ENCODE measurements around the gene MBD6. TPM values are rescaled to one million over a fixed set of nuclear protein-coding genes. Genes with fewer than 3 reads are reported as not detected.

MBD6 gene
- total and polyA plus RNA-seq, 2 donors: 5.6 to 60.5 TPM

DNA sequence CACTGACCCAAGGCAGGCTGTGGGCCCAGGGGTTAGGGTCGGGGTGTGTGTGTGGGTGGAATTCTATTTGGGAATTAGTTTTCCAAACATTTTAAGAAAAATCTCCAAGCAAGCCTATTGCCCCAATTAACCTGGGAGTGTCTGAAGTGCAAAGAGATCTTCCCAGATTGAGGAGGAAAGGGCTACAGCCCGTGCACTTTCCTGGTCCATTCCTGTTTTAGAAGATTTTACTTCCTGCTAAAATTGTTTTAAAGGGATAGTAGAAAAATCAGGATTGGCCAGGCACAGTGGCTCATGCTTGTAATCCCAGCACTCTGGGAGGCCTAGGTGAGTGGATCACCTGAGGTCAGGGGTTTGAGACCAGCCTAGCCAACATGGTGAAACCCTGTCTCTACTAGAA is 19.1 kb downstream of the MBD6 start:
- Histone ChIP-seq H3K4me1 (ENCODE audit: control insufficient read depth in 2 of 2, insufficient read depth in 2 of 2, low read length in 2 of 2) (peaks cover 9 to 11% of the 10 kb centered on the region in 2 donors), H3K27ac (ENCODE audit: low read depth in 1 of 2, low read length in 1 of 2) (no peak overlapping the region), H3K4me3 (ENCODE audit: low read length in 2 of 2) (no peak overlapping the region), H3K36me3 (ENCODE audit: control insufficient read depth in 2 of 2, insufficient read depth in 2 of 2, low read length in 1 of 2) (peaks cover 19 to 25% of the 10 kb centered on the region in 2 donors), H3K9me3 (ENCODE audit: control insufficient read depth in 2 of 2, insufficient read depth in 1 of 2, low read length in 1 of 2) (peaks cover 0 to 2% of the 10 kb centered on the region in 2 donors), H3K27me3 (ENCODE audit: control insufficient read depth in 2 of 2, insufficient read depth in 1 of 2, low read length in 1 of 2) (no peaks in the 10 kb centered on the region)
- no peak for DNase-seq (ENCODE audit: low read depth in 6 of 9, low spot score in 9 of 9)
- 96% methylated on average over 2 of the region's 2 CpGs for WGBS

DNA sequence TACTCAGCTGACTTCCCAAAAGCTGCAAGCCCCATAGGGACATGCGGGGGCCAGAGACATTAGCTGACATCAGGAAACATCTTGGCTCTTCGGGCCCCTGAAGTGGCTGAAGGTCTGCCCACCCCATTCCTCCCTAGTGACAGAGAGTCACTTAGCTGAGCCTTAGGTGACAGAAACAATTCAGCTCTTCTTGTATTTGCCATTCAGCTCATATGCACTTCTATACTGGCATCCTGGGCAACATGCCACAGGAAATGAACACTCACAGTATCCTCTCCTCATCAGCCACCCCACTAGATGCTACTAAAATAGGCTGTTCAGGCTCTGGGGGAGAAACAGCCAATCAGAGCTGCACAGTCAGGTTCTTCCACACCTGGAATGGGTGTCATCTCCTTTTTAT is 21.0 kb downstream of the MBD6 start:
- Histone ChIP-seq H3K27me3 (ENCODE audit: control insufficient read depth in 2 of 2, insufficient read depth in 1 of 2, low read length in 1 of 2) (peaks cover 6 to 13% of the 10 kb centered on the region in 2 donors), H3K4me1 (ENCODE audit: control insufficient read depth in 2 of 2, insufficient read depth in 2 of 2, low read length in 2 of 2) (peaks cover 9 to 14% of the 10 kb centered on the region in 2 donors), H3K36me3 (ENCODE audit: control insufficient read depth in 2 of 2, insufficient read depth in 2 of 2, low read length in 1 of 2) (peaks cover 9 to 19% of the 10 kb centered on the region in 2 donors), H3K4me3 (ENCODE audit: low read length in 2 of 2) (no peak overlapping the region), H3K9me3 (ENCODE audit: control insufficient read depth in 2 of 2, insufficient read depth in 1 of 2, low read length in 1 of 2) (peaks cover 0 to 5% of the 10 kb centered on the region in 2 donors), H3K27ac (ENCODE audit: low read depth in 1 of 2, low read length in 1 of 2) (no peak overlapping the region)
- 57% methylated on average over 2 of the region's 2 CpGs for WGBS
- no peak for DNase-seq (ENCODE audit: low read depth in 6 of 9, low spot score in 9 of 9)

DNA sequence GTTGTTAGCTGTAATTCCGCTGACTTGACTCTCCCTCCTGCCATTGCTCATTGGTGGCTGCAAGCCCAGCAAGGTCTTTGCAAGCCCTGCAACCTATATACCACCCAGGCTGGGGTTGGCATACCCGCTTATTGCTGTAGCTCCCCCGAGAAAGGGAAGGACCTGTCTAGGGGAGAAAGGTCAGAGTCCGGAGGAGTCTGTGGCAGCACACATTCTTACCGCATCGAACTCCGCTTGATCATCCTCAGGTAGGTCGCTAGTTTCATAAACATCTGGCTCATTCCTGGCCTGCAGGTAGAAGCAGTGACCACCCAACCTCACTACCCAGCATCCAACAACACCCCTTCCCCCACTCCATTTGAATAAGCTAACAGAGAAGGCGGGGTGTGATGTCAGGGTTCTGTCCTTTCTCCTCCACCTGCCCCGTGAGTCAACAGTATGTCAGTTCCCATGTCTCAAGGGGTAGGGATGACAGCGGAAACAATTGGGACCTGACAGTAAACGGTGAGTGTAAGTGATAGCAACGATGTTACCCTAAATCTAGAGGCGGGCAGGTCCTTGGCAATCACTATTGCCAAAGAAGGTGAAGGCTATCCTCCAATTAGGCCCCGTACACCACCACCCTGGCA is 23.3 kb downstream of the MBD6 start:
- H3K4me1 ChIP-seq (ENCODE audit: control insufficient read depth in 2 of 2, insufficient read depth in 2 of 2, low read length in 2 of 2): peaks cover 12 to 23% of the 10 kb centered on the region in 2 donors
- peaks cover 21 to 37% of the 10 kb centered on the region in 2 donors for H3K27me3 ChIP-seq (ENCODE audit: control insufficient read depth in 2 of 2, insufficient read depth in 1 of 2, low read length in 1 of 2)
- no peak for DNase-seq (ENCODE audit: low read depth in 6 of 9, low spot score in 9 of 9)
- peaks cover 5 to 10% of the 10 kb centered on the region in 2 donors for H3K36me3 ChIP-seq (ENCODE audit: control insufficient read depth in 2 of 2, insufficient read depth in 2 of 2, low read length in 1 of 2)
- peaks cover 0 to 5% of the 10 kb centered on the region in 2 donors for H3K9me3 ChIP-seq (ENCODE audit: control insufficient read depth in 2 of 2, insufficient read depth in 1 of 2, low read length in 1 of 2)
- WGBS: 87% methylated on average over 15 of the region's 15 CpGs
- H3K4me3 ChIP-seq (ENCODE audit: low read length in 2 of 2): peak overlapping the region; percentile 95 to 97
- no peak overlapping the region for H3K27ac ChIP-seq (ENCODE audit: low read depth in 1 of 2, low read length in 1 of 2)

DNA sequence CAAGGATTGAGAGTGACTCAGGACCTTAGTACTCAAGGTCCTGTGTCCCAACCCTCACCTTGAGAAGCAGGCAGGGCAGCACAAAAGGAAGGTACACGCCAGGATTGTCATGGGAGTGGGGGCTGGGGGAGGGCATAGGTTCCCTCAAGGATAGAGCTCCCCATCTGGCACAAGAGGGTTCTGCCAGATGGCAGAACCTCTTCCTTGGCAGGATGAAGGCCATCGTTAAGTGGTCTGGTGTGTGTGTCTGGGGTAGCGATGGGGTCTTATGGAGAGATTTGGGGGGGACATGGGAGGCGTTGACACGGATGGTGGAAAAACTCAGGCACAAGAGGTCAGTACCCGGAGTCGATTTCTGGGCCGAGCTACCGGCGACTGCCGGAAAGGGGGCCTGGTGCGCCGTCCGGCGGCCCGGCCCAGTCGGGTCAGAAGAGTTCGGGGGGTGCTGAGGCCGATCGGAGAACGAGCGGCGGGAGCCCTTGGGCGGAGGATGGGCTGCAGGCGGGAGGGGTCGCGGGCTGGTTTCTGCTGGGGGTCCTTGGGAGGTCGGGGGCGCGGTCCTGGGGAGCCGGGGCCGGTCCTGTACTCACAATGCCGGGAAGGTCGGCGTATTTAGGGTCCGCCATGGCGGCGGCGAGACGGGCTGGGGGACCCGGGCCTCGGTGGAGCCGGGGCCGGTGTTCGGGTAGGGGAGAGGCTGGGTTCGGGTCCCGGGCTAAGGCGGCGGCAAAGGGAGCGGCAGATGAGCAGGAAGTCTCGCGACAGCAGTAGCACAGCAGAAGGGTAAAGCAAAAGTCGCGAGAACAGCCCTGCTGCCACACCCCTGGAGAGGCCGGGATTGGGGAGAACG is 24.0 kb downstream of the MBD6 start, which contains the start of gene DCTN2:
Gene DCTN2 (minus strand): TSS at position 755 of the 850 bp plus-strand sequence. CDS start 129 bp downstream, at position 626.
- peak within 1 kb of the TSS; percentile 95 to 97 for H3K4me3 ChIP-seq (ENCODE audit: low read length in 2 of 2)
- peaks cover 21 to 44% of the 10 kb centered on the region in 2 donors for H3K27me3 ChIP-seq (ENCODE audit: control insufficient read depth in 2 of 2, insufficient read depth in 1 of 2, low read length in 1 of 2)
- peaks cover 0 to 5% of the 10 kb centered on the region in 2 donors for H3K9me3 ChIP-seq (ENCODE audit: control insufficient read depth in 2 of 2, insufficient read depth in 1 of 2, low read length in 1 of 2)
- H3K4me1 ChIP-seq (ENCODE audit: control insufficient read depth in 2 of 2, insufficient read depth in 2 of 2, low read length in 2 of 2): peaks cover 12 to 23% of the 10 kb centered on the region in 2 donors
- peak within 1 kb of the TSS in 1 of 2 donors; percentile 68 for H3K27ac ChIP-seq (ENCODE audit: low read depth in 1 of 2, low read length in 1 of 2)
- H3K36me3 ChIP-seq (ENCODE audit: control insufficient read depth in 2 of 2, insufficient read depth in 2 of 2, low read length in 1 of 2): peaks cover under 1 to 2% of the 10 kb centered on the region in 2 donors
- peak; percentile 88 to 97 (median 91) for DNase-seq (ENCODE audit: low read depth in 6 of 9, low spot score in 9 of 9)
- WGBS: 1% methylated on average over 56 of the region's 56 CpGs

DNA sequence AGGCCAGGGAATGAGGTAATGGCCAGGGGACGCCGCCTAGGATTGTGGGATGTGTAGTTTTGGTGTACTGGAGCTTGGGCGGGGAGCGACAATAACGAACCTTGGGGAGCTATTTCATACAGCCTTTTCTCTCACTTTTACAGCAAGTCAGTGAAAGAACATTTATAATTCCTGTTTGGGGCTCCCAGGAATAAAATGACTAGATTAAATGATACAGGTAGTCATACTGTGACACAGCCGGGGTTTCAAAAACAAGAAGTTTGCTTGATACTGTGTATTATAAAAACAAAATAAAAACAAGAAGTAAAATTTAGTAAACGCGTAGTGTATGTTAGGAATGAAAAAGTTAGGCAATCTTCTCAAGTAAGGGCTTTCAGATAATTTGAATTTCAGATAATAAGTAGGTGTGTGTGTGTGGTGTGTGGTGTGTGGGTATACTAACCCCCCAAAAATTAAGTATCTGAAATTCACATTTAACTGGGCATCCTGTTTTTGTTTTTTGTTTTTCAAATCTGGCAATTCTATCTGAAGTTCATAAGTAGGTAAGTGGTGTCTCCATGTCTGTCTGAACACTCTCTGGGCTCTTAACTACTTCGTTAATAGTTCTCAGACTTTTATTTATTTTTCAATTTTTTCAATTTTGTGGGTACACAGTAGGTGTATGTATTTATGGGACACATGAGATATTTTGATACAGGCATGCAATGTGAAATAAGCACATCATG is 24.8 kb downstream of the MBD6 start:
- Histone ChIP-seq H3K4me1 (ENCODE audit: control insufficient read depth in 2 of 2, insufficient read depth in 2 of 2, low read length in 2 of 2) (peaks cover 12 to 23% of the 10 kb centered on the region in 2 donors), H3K36me3 (ENCODE audit: control insufficient read depth in 2 of 2, insufficient read depth in 2 of 2, low read length in 1 of 2) (no peaks in the 10 kb centered on the region), H3K27me3 (ENCODE audit: control insufficient read depth in 2 of 2, insufficient read depth in 1 of 2, low read length in 1 of 2) (peaks cover 21 to 52% of the 10 kb centered on the region in 2 donors), H3K4me3 (ENCODE audit: low read length in 2 of 2) (peak overlapping the region; percentile 95 to 97), H3K9me3 (ENCODE audit: control insufficient read depth in 2 of 2, insufficient read depth in 1 of 2, low read length in 1 of 2) (peaks cover 0 to 5% of the 10 kb centered on the region in 2 donors), H3K27ac (ENCODE audit: low read depth in 1 of 2, low read length in 1 of 2) (no peak overlapping the region)
- WGBS: 20% methylated on average over 9 of the region's 9 CpGs
- DNase-seq (ENCODE audit: low read depth in 6 of 9, low spot score in 9 of 9): no peak

DNA sequence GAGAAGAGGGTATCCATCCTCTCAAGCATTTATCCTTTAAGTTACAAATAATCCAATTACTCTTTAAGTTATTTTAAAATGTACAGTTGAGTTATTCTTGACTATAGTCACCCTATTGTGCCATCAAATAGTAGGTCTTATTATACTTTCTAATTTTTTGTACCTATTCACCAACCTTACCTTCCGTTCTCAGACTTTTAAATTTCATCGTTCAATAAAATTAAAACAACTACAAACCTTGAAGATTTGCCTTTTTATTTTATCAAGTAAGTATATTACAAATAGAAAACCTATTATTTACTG is 25.3 kb downstream of the MBD6 start:
- no peak for DNase-seq (ENCODE audit: low read depth in 6 of 9, low spot score in 9 of 9)
- Histone ChIP-seq H3K4me1 (ENCODE audit: control insufficient read depth in 2 of 2, insufficient read depth in 2 of 2, low read length in 2 of 2) (peaks cover 12 to 23% of the 10 kb centered on the region in 2 donors), H3K4me3 (ENCODE audit: low read length in 2 of 2) (no peak overlapping the region), H3K27ac (ENCODE audit: low read depth in 1 of 2, low read length in 1 of 2) (no peak overlapping the region), H3K9me3 (ENCODE audit: control insufficient read depth in 2 of 2, insufficient read depth in 1 of 2, low read length in 1 of 2) (peaks cover 0 to 5% of the 10 kb centered on the region in 2 donors), H3K27me3 (ENCODE audit: control insufficient read depth in 2 of 2, insufficient read depth in 1 of 2, low read length in 1 of 2) (peaks cover 21 to 57% of the 10 kb centered on the region in 2 donors), H3K36me3 (ENCODE audit: control insufficient read depth in 2 of 2, insufficient read depth in 2 of 2, low read length in 1 of 2) (no peaks in the 10 kb centered on the region)
- WGBS: 94% methylated on average over 2 of the region's 2 CpGs

DNA sequence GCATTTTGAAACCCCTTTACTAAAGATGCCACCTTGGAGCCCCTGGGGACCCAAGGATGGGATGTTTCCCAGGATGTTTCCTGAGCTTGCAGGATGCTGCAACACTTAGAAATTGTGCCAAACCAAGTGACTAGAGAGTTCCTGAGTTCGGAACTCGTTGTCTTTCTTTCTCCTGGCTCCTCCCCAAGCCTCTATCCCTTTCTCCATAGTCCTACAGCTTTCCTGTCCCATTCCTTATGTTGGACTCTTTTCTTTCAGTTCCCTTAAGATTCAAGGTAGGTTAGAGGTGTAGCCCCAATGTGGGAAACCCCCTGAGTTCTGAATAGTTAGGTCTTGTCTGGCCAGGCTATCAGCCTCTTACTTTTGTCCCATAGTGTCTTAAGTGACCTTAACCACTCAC is 25.9 kb downstream of the MBD6 start:
- H3K4me1 ChIP-seq (ENCODE audit: control insufficient read depth in 2 of 2, insufficient read depth in 2 of 2, low read length in 2 of 2): peaks cover 12 to 23% of the 10 kb centered on the region in 2 donors
- H3K27ac ChIP-seq (ENCODE audit: low read depth in 1 of 2, low read length in 1 of 2): no peak overlapping the region
- H3K27me3 ChIP-seq (ENCODE audit: control insufficient read depth in 2 of 2, insufficient read depth in 1 of 2, low read length in 1 of 2): peaks cover 21 to 62% of the 10 kb centered on the region in 2 donors
- 75% methylated on average over 2 of the region's 2 CpGs for WGBS
- no peak for DNase-seq (ENCODE audit: low read depth in 6 of 9, low spot score in 9 of 9)
- no peak overlapping the region for H3K4me3 ChIP-seq (ENCODE audit: low read length in 2 of 2)
- peaks cover 0 to 5% of the 10 kb centered on the region in 2 donors for H3K9me3 ChIP-seq (ENCODE audit: control insufficient read depth in 2 of 2, insufficient read depth in 1 of 2, low read length in 1 of 2)
- no peaks in the 10 kb centered on the region for H3K36me3 ChIP-seq (ENCODE audit: control insufficient read depth in 2 of 2, insufficient read depth in 2 of 2, low read length in 1 of 2)

DNA sequence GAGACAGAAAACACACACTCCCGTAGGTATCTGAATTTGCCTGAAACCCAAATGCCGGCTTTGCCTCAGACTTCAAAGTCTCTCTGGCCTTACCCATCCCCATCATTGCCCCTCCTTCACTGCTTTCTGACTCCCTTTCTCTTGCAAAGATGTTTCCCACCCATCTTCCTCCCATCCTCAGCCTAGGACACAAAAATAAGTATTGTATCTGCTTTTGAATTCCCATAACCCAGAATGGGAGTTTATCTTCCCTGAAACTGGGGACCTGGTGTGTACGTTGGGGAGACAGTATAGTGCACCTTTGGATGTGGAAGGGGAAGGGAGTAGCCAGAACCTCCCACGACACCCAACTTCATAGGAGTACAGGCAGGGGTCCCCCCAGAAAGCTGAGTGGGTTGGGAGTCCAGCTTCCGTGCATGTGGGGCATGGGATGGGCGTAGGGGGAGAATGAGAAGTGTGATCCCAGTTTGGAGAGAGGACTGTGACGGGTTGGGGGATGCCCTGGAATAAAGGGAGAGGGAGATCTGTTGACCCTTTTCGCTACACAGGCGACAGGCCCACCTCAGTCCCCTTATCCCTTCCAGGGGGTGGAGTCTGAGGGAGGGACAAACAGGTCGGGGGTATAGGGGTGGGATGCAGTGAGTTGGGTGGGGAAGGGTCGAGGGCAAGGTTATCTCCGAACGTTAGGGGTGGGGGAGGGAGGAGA is 26.7 kb downstream of the MBD6 start:
- H3K27me3 ChIP-seq (ENCODE audit: control insufficient read depth in 2 of 2, insufficient read depth in 1 of 2, low read length in 1 of 2): peaks cover 21 to 69% of the 10 kb centered on the region in 2 donors
- H3K9me3 ChIP-seq (ENCODE audit: control insufficient read depth in 2 of 2, insufficient read depth in 1 of 2, low read length in 1 of 2): peaks cover 0 to 5% of the 10 kb centered on the region in 2 donors
- H3K27ac ChIP-seq (ENCODE audit: low read depth in 1 of 2, low read length in 1 of 2): no peak overlapping the region
- 47% methylated on average over 13 of the region's 13 CpGs for WGBS
- no peak for DNase-seq (ENCODE audit: low read depth in 6 of 9, low spot score in 9 of 9)
- no peaks in the 10 kb centered on the region for H3K36me3 ChIP-seq (ENCODE audit: control insufficient read depth in 2 of 2, insufficient read depth in 2 of 2, low read length in 1 of 2)
- H3K4me3 ChIP-seq (ENCODE audit: low read length in 2 of 2): peak overlapping the region in 1 of 2 donors; percentile 47
- H3K4me1 ChIP-seq (ENCODE audit: control insufficient read depth in 2 of 2, insufficient read depth in 2 of 2, low read length in 2 of 2): peaks cover 12 to 23% of the 10 kb centered on the region in 2 donors

Measured in thymus (tissue), 11 donors.